GM19043 (cell line): Measurements from ENCODE around the gene HIC1.

Experiments used
- ATAC-seq: cut with Tn5 transposase; IDR thresholded peaks from one replicate; pipeline ENCODE4 v1.9.1; 2021; ENCODE audit warnings: low read depth; ENCODE audit not compliant: unreplicated experiment

Gene HIC1

GRCh38 chr17:2059547-2060384 is 4.9 kb downstream of the HIC1 start:
- ATAC-seq = no peak

- no peak for ATAC-seq
Observed at GRCh38 chr17:2060385-2060658, 5.4 kb downstream of the HIC1 start.

- no peak for ATAC-seq
Observed at GRCh38 chr17:2060681-2061440, 6.0 kb downstream of the HIC1 start.

- no peak for ATAC-seq
Observed at GRCh38 chr17:2061441-2061958, 6.6 kb downstream of the HIC1 start.

- no peak for ATAC-seq
Observed at GRCh38 chr17:2062571-2063183, 7.8 kb downstream of the HIC1 start.

- ATAC-seq = no peak
Observed at GRCh38 chr17:2063261-2064146, 8.6 kb downstream of the HIC1 start.

GRCh38 chr17:2064147-2064489 is 9.2 kb downstream of the HIC1 start:
- no peak for ATAC-seq

- ATAC-seq = no peak
Observed at GRCh38 chr17:2064520-2064971, 9.6 kb downstream of the HIC1 start.

GRCh38 chr17:2064980-2065785 is 10.3 kb downstream of the HIC1 start:
- ATAC-seq = no peak

- ATAC-seq = no peak
Observed at GRCh38 chr17:2065949-2066400, 11.1 kb downstream of the HIC1 start.

GRCh38 chr17:2067048-2067561 is 12.2 kb downstream of the HIC1 start:
- no peak for ATAC-seq

GRCh38 chr17:2067608-2068024 is 12.7 kb downstream of the HIC1 start:
- no peak for ATAC-seq

GRCh38 chr17:2068031-2068518 is 13.2 kb downstream of the HIC1 start:
- no peak for ATAC-seq

- ATAC-seq = no peak
Observed at GRCh38 chr17:2068519-2069051, 13.7 kb downstream of the HIC1 start.

- ATAC-seq = peak; percentile 66
Observed at GRCh38 chr17:2070241-2071023, 15.5 kb downstream of the HIC1 start.

- ATAC-seq = no peak
Observed at GRCh38 chr17:2071024-2071385, 16.1 kb downstream of the HIC1 start.

GRCh38 chr17:2071455-2072281 is 16.8 kb downstream of the HIC1 start:
- ATAC-seq = no peak
